Mesendoderm (in vitro differentiated cells): ENCODE results near the gene KIDINS220.
A peak's percentile ranks its signal among the peaks of the same experiment; 100 is the strongest.

Experiments used
- DNase-seq: peaks from one replicate; pipeline ENCODE4 v3.0.0; 2013
- H2AK5ac ChIP-seq: 2 replicates; pipeline ENCODE4 v1.6.1; 2013; ENCODE audit warnings: low read length, inconsistent platforms
- H2BK120ac ChIP-seq: 2 replicates; pipeline ENCODE4 v1.6.1; 2013; ENCODE audit warnings: low read depth, mild to moderate bottlenecking, low read length, moderate library complexity, mixed read lengths
- H2BK15ac ChIP-seq: replicated peaks from 2 replicates; pipeline ENCODE4 v1.6.1; 2013; ENCODE audit warnings: low read depth, mild to moderate bottlenecking, moderate library complexity
- H2BK5ac ChIP-seq: 2 replicates; pipeline ENCODE4 v1.6.1; 2013; ENCODE audit warnings: low read length, inconsistent platforms
- H3K18ac ChIP-seq: 2 replicates; pipeline ENCODE4 v1.6.1; 2013; ENCODE audit warnings: mild to moderate bottlenecking, low read length, mixed read lengths
- H3K23ac ChIP-seq: one replicate; pipeline ENCODE4 v1.6.1; 2013; ENCODE audit warnings: low read length
- H3K27ac ChIP-seq: 2 replicates; pipeline ENCODE4 v1.5.1; 2013; ENCODE audit warnings: low read depth, mild to moderate bottlenecking, inconsistent platforms, low read length, moderate library complexity
- H3K27me3 ChIP-seq: 2 replicates; pipeline ENCODE4 v1.6.1; 2013; ENCODE audit warnings: low read length, control low read depth, mild to moderate bottlenecking, inconsistent platforms; ENCODE audit not compliant: insufficient read depth, poor library complexity
- H3K36me3 ChIP-seq: 2 replicates; pipeline ENCODE4 v1.6.1; 2013; ENCODE audit warnings: low read length, inconsistent platforms; ENCODE audit not compliant: control insufficient read depth, insufficient read depth
- H3K4ac ChIP-seq: one replicate; pipeline ENCODE4 v1.6.1; 2013; ENCODE audit warnings: low read depth, mild to moderate bottlenecking, low read length, moderate library complexity
- H3K4me1 ChIP-seq: 2 replicates; pipeline ENCODE4 v1.6.1; 2013; ENCODE audit warnings: low read depth, low read length, inconsistent platforms; ENCODE audit not compliant: control insufficient read depth
- H3K4me2 ChIP-seq: 2 replicates; pipeline ENCODE4 v1.6.1; 2013; ENCODE audit warnings: low read length
- H3K4me3 ChIP-seq: 2 replicates; pipeline ENCODE4 v1.5.1; 2013; ENCODE audit warnings: mild to moderate bottlenecking, low read length
- H3K56ac ChIP-seq: one replicate; pipeline ENCODE4 v1.6.1; 2013; ENCODE audit warnings: low read length
- H3K79me1 ChIP-seq: 2 replicates; pipeline ENCODE4 v1.6.1; 2013; ENCODE audit warnings: low read length, inconsistent platforms
- H3K79me2 ChIP-seq: 2 replicates; pipeline ENCODE4 v1.6.1; 2013; ENCODE audit warnings: mild to moderate bottlenecking, low read length; ENCODE audit not compliant: control insufficient read depth, insufficient read depth
- H3K9ac ChIP-seq: 2 replicates; pipeline ENCODE4 v1.6.1; 2013; ENCODE audit warnings: low read length, inconsistent platforms
- H4K5ac ChIP-seq: one replicate; pipeline ENCODE4 v1.6.1; 2013; ENCODE audit warnings: low read length
- H4K8ac ChIP-seq: one replicate; pipeline ENCODE4 v1.6.1; 2013; ENCODE audit warnings: low read depth, mild to moderate bottlenecking, control low read depth, low read length, moderate library complexity
- WGBS: extraction: QIAGEN DNeasy Blood & Tissue Kit; methylation state at CpG from one replicate; pipeline ENCODE4 v1.1.7; 2013; ENCODE audit warnings: low lambda C conversion rate, missing lambda C conversion rate; ENCODE audit not compliant: insufficient coverage; ENCODE audit errors: extremely low coverage; 5-methylcytosine and 5-hydroxymethylcytosine counted together

Gene KIDINS220

GRCh38 chr2:8684540-8684877, 152.9 kb downstream of the KIDINS220 start:
- Histone ChIP-seq H2AK5ac (no peak overlapping the region), H3K23ac (no peak overlapping the region), H4K5ac (no peak overlapping the region), H3K4me2 (peak overlapping the region; percentile 74), H2BK120ac (no peak overlapping the region), H2BK15ac (no peak overlapping the region), H3K36me3 (no peaks in the 10 kb centered on the region), H3K9ac (peak overlapping the region; percentile 60), H3K56ac (peak overlapping the region; percentile 81), H3K79me2 (peaks cover 18% of the 10 kb centered on the region), H3K4me1 (peaks cover 5% of the 10 kb centered on the region), H3K79me1 (no peaks in the 10 kb centered on the region), H3K27me3 (no peaks in the 10 kb centered on the region), H3K27ac (peak overlapping the region; percentile 33), H3K4ac (no peak overlapping the region), H3K4me3 (peak overlapping the region; percentile 10), H4K8ac (no peak overlapping the region), H3K18ac (peak overlapping the region; percentile 91), H2BK5ac (no peak overlapping the region)
- peak; percentile 83 for DNase-seq
- WGBS: no CpG with 5 or more reads among the region's 3 CpGs

- H3K79me1 ChIP-seq: no peaks in the 10 kb centered on the region
- H3K56ac ChIP-seq: peak overlapping the region; percentile 87
- H4K5ac ChIP-seq: no peak overlapping the region
- H3K18ac ChIP-seq: peak overlapping the region; percentile 13
- H3K23ac ChIP-seq: peak overlapping the region; percentile 73
- H4K8ac ChIP-seq: no peak overlapping the region
- no peak overlapping the region for H2BK5ac ChIP-seq
- no peaks in the 10 kb centered on the region for H3K36me3 ChIP-seq
- H3K9ac ChIP-seq: peak overlapping the region; percentile 91
- no peak overlapping the region for H2BK15ac ChIP-seq
- H3K27me3 ChIP-seq: no peaks in the 10 kb centered on the region
- no peak overlapping the region for H2AK5ac ChIP-seq
- DNase-seq: peak; percentile 43
- H3K4me3 ChIP-seq: peak overlapping the region; percentile 92
- H3K4ac ChIP-seq: no peak overlapping the region
- H3K79me2 ChIP-seq: peaks cover 18% of the 10 kb centered on the region
- H3K27ac ChIP-seq: peak overlapping the region; percentile 30
- H2BK120ac ChIP-seq: no peak overlapping the region
- H3K4me1 ChIP-seq: peaks cover 5% of the 10 kb centered on the region
- no CpG with 5 or more reads among the region's 30 CpGs for WGBS
- H3K4me2 ChIP-seq: peak overlapping the region; percentile 87
Measured at GRCh38 chr2:8682719-8683667, 154.4 kb downstream of the KIDINS220 start.

GRCh38 chr2:8681786-8682692, 155.4 kb downstream of the KIDINS220 start, which contains the start of gene ID2:
Gene ID2 (plus strand): TSS chr2:8682056. CDS start chr2:8682166, 110 bp downstream.
- peak; percentile 100 for DNase-seq
- peak within 1 kb of the TSS; percentile 73 for H3K23ac ChIP-seq
- peak within 1 kb of the TSS; percentile 89 for H3K56ac ChIP-seq
- H4K5ac ChIP-seq: peak within 1 kb of the TSS; percentile 18
- WGBS: no CpG with 5 or more reads among the region's 70 CpGs
- peaks cover 18% of the 10 kb centered on the region for H3K79me2 ChIP-seq
- peak within 1 kb of the TSS; percentile 92 for H3K4ac ChIP-seq
- peak within 1 kb of the TSS; percentile 87 for H3K4me2 ChIP-seq
- H2AK5ac ChIP-seq: no peak within 1 kb of the TSS
- no peak within 1 kb of the TSS for H2BK15ac ChIP-seq
- H3K27ac ChIP-seq: peak within 1 kb of the TSS; percentile 95
- H3K79me1 ChIP-seq: no peaks in the 10 kb centered on the region
- no peak within 1 kb of the TSS for H4K8ac ChIP-seq
- no peaks in the 10 kb centered on the region for H3K36me3 ChIP-seq
- peak within 1 kb of the TSS; percentile 77 for H2BK5ac ChIP-seq
- H3K18ac ChIP-seq: peak within 1 kb of the TSS; percentile 86
- peak within 1 kb of the TSS; percentile 91 for H3K9ac ChIP-seq
- H3K27me3 ChIP-seq: no peaks in the 10 kb centered on the region
- no peak within 1 kb of the TSS for H2BK120ac ChIP-seq
- H3K4me3 ChIP-seq: peak within 1 kb of the TSS; percentile 92
- H3K4me1 ChIP-seq: peaks cover 8% of the 10 kb centered on the region

GRCh38 chr2:8680822-8681760, 156.3 kb downstream of the KIDINS220 start:
- WGBS: no CpG with 5 or more reads among the region's 30 CpGs
- Histone ChIP-seq H3K18ac (peak overlapping the region; percentile 86), H3K27me3 (no peaks in the 10 kb centered on the region), H3K79me2 (peaks cover 18% of the 10 kb centered on the region), H3K79me1 (no peaks in the 10 kb centered on the region), H3K36me3 (no peaks in the 10 kb centered on the region), H2AK5ac (no peak overlapping the region), H3K4me1 (peaks cover 8% of the 10 kb centered on the region), H4K8ac (no peak overlapping the region), H2BK5ac (peak overlapping the region; percentile 77), H4K5ac (peak overlapping the region; percentile 18), H3K4me2 (peak overlapping the region; percentile 82), H3K4ac (peak overlapping the region; percentile 92), H3K9ac (peak overlapping the region; percentile 66), H2BK15ac (no peak overlapping the region), H3K27ac (peak overlapping the region; percentile 95), H3K23ac (peak overlapping the region; percentile 60), H3K56ac (peak overlapping the region; percentile 89), H3K4me3 (peak overlapping the region; percentile 26), H2BK120ac (no peak overlapping the region)
- DNase-seq: peak; percentile 95
